Smooth muscle cell (in vitro differentiated cells): ENCODE results near the gene PRKCSH. TPM values are rescaled to one million over a fixed set of nuclear protein-coding genes. Genes with fewer than 3 reads are reported as not detected.

Experiments
- DNase-seq: peaks from one replicate; lab custom pipeline; 2025; ENCODE audit not compliant: unreplicated experiment; lab: John Stamatoyannopoulos, UW
- H2AFZ ChIP-seq: fragments of 200-600 bp; sonication (generic); 2 replicates; pipeline ENCODE4 v1.6.0; 2016; ENCODE audit warnings: antibody characterized with exemption, low read depth, mild to moderate bottlenecking
- H3F3A ChIP-seq: fragments of 200-600 bp; sonication (generic); 2 replicates; pipeline ENCODE4 v1.6.0; 2017; ENCODE audit warnings: antibody characterized with exemption, low read depth
- H3K27ac ChIP-seq: fragments of 200-600 bp; sonication (generic); 2 replicates; pipeline ENCODE4 v1.5.1; 2016; ENCODE audit warnings: low read depth, mild to moderate bottlenecking
- H3K27me3 ChIP-seq: fragments of 200-600 bp; sonication (generic); 2 replicates; pipeline ENCODE4 v1.6.1; 2016; ENCODE audit warnings: low read depth, mild to moderate bottlenecking
- H3K36me3 ChIP-seq: fragments of 200-600 bp; sonication (generic); 2 replicates; pipeline ENCODE4 v1.5.1; 2016; ENCODE audit warnings: low read depth
- H3K4me1 ChIP-seq: fragments of 200-600 bp; sonication (generic); 2 replicates; pipeline ENCODE4 v1.5.1; 2016; ENCODE audit warnings: low read depth
- H3K4me2 ChIP-seq: fragments of 200-600 bp; sonication (generic); 2 replicates; pipeline ENCODE4 v1.6.0; 2016; ENCODE audit warnings: mild to moderate bottlenecking
- H3K4me3 ChIP-seq: fragments of 200-600 bp; sonication (generic); 2 replicates; pipeline ENCODE4 v1.5.1; 2016; ENCODE audit warnings: mild to moderate bottlenecking
- H3K79me2 ChIP-seq: fragments of 200-600 bp; sonication (generic); 2 replicates; pipeline ENCODE4 v1.6.0; 2016; ENCODE audit warnings: low read depth, mild to moderate bottlenecking
- H3K9ac ChIP-seq: fragments of 200-600 bp; sonication (generic); 2 replicates; pipeline ENCODE4 v1.6.0; 2016; ENCODE audit warnings: low read depth
- H3K9me3 ChIP-seq: fragments of 200-600 bp; sonication (generic); replicated peaks from 2 replicates; pipeline ENCODE4 v1.5.1; 2016; ENCODE audit warnings: low read depth
- H4K20me1 ChIP-seq: fragments of 200-600 bp; sonication (generic); 2 replicates; pipeline ENCODE4 v1.6.0; 2016; ENCODE audit warnings: low read depth
- WGBS: methylation state at CpG from one replicate; pipeline ENCODE4 v1.1.7; 2016; ENCODE audit warnings: low lambda C conversion rate; 5-methylcytosine and 5-hydroxymethylcytosine counted together
- polyA plus RNA-seq: library from polyadenylated mRNA; unstranded; fragments of >200 nt; fragmentation: Nextera tagmentation; extraction: Ambion mirVana; gene quantifications from 2 replicates; pipeline ENCODE4 v1.2.1, GENCODE V29; 2016
- total RNA-seq: library from RNA; depleted of rRNA; stranded (reverse); fragments of >200 nt; gene quantifications from 2 replicates; pipeline ENCODE4 v1.2.3, GENCODE V29; 2014
- TF ChIP-seq, protein P1 (sequence below): fragments of 200-600 bp; sonication (generic); IDR thresholded peaks from 2 replicates; pipeline ENCODE4 v1.5.1; 2017; ENCODE audit warnings: borderline replicate concordance, mild to moderate bottlenecking, antibody characterized with exemption; ENCODE audit not compliant: insufficient read depth, poor library complexity, severe bottlenecking

Gene PRKCSH
- total and polyA plus RNA-seq, 2 experiments from 2014 or later: 47.4 to 165 TPM

DNA sequence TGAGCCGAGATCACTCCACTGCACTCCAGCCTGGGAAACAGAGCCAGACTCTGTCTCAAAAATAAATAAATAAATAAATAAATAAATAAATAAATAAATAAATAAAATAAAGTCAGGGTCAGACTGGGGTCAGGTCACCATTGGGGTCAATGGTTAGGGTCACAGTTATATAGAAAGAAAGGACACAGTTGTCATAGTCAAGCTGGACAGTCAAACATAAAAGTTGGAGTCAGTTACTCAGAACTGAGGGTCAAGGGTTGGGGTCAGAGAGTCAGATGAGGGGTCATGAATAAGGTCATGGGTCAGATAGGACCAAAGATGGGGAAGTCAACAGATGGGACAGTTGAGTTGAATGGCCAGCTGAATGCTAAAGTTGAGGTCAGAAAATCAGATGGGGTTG is 34.6 kb upstream of the PRKCSH start:
- 76% methylated on average over 1 of the region's 1 CpG for WGBS
- no peak overlapping the region for H3K9ac ChIP-seq
- no peaks in the 10 kb centered on the region for H3K79me2 ChIP-seq

DNA sequence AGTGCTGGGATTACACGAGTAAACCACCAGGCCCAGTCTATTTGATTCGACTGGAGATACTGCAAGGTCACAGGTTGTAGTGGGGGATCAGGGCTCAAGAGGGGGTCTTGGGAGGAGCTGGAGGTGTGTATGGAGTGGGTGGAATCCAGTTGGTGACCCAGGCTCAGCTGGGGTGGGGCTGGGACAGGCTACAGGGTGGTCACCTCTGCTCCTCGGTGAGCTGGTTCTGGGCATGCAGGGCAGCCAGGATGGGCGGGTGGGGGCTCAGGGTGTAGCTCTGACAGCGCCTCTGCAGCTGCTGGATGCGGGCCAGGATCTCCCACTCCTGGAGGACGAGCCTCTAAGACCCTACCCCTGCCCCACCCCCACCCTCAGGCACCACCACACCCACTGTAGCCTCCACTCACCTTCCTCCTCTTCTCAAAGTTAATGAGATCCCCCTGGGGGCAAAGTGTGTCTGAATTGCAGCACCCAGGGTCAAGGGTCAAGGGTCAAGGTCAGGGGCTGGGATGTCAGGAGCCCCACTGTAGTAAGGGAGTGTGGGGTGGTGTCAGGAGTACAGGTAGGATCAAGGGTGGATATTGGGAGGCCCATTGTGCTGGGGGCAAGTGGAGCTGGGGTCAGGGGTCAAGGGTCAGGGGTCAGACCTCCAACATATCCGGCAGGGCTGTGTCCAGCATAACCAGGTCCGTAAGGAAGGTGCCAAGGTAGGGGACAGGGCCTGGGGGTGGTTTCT is 33.5 kb upstream of the PRKCSH start:
- no peaks in the 10 kb centered on the region for H3K9me3 ChIP-seq
- no peaks in the 10 kb centered on the region for H3K36me3 ChIP-seq
- H3F3A ChIP-seq: no peaks in the 10 kb centered on the region
- H3K4me3 ChIP-seq: no peak overlapping the region
- H3K4me1 ChIP-seq: no peaks in the 10 kb centered on the region
- DNase-seq: no peak
- no peak overlapping the region for H3K4me2 ChIP-seq
- no peak overlapping the region for H3K9ac ChIP-seq
- no peaks in the 10 kb centered on the region for H3K27me3 ChIP-seq
- no peaks in the 10 kb centered on the region for H3K79me2 ChIP-seq
- WGBS: 98% methylated on average over 6 of the region's 9 CpGs
- no peaks in the 10 kb centered on the region for H4K20me1 ChIP-seq
- H3K27ac ChIP-seq: no peak overlapping the region
- TF ChIP-seq, protein P1, sequence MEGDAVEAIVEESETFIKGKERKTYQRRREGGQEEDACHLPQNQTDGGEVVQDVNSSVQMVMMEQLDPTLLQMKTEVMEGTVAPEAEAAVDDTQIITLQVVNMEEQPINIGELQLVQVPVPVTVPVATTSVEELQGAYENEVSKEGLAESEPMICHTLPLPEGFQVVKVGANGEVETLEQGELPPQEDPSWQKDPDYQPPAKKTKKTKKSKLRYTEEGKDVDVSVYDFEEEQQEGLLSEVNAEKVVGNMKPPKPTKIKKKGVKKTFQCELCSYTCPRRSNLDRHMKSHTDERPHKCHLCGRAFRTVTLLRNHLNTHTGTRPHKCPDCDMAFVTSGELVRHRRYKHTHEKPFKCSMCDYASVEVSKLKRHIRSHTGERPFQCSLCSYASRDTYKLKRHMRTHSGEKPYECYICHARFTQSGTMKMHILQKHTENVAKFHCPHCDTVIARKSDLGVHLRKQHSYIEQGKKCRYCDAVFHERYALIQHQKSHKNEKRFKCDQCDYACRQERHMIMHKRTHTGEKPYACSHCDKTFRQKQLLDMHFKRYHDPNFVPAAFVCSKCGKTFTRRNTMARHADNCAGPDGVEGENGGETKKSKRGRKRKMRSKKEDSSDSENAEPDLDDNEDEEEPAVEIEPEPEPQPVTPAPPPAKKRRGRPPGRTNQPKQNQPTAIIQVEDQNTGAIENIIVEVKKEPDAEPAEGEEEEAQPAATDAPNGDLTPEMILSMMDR: no peak
- no peak overlapping the region for H2AFZ ChIP-seq

More for the DNA sequence above, 34.6 kb upstream of the PRKCSH start:
- Histone ChIP-seq H3K27me3 (no peaks in the 10 kb centered on the region), H3K4me1 (no peaks in the 10 kb centered on the region), H3K9me3 (no peaks in the 10 kb centered on the region), H2AFZ (no peak overlapping the region), H3K4me3 (no peak overlapping the region), H4K20me1 (no peaks in the 10 kb centered on the region), H3K36me3 (no peaks in the 10 kb centered on the region), H3K27ac (no peak overlapping the region), H3K4me2 (no peak overlapping the region), H3F3A (no peaks in the 10 kb centered on the region)
- DNase-seq: no peak
- TF ChIP-seq, protein P1: no peak

DNA sequence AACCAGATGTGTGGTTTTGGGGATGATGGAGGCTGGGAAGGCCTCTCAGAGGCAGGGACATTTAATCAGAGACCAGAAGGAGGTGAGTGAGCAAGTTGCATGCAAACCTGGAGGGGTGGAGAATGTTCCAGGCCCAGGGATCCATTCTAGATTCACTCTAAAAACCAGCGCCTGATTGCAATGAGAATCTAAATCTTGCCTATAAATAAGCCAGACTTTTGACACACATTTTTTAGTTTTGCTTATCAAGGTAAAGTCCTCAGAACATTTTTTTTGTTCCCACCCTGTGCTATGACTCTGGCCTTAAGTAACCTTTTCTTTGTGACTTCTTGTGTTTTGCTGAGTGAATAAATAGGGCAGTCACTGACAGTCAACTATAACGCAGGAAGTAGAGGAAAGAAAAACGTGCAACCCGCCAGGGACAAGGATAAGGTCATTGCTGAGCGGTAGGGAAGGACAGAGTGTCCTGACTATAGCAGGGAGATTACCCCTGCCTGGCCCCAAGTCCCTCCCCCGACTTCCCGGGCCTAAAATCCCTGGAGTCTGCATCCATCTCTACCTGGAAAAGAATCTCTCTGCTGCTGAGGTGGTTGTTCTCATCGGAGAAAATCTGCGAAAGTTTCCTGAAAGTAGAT is 30.7 kb upstream of the PRKCSH start:
- WGBS: 84% methylated on average over 9 of the region's 9 CpGs
- Histone ChIP-seq H3K27me3 (no peaks in the 10 kb centered on the region), H2AFZ (no peak overlapping the region)

More for the DNA sequence above, 30.7 kb upstream of the PRKCSH start:
- H3K9me3 ChIP-seq: no peaks in the 10 kb centered on the region
- TF ChIP-seq, protein P1: no peak
- no peak overlapping the region for H3K27ac ChIP-seq
- H3K4me3 ChIP-seq: no peak overlapping the region
- no peaks in the 10 kb centered on the region for H3K4me1 ChIP-seq
- H3K9ac ChIP-seq: no peak overlapping the region
- no peaks in the 10 kb centered on the region for H3K79me2 ChIP-seq
- H3K36me3 ChIP-seq: no peaks in the 10 kb centered on the region
- H4K20me1 ChIP-seq: no peaks in the 10 kb centered on the region
- DNase-seq: no peak
- H3F3A ChIP-seq: no peaks in the 10 kb centered on the region
- H3K4me2 ChIP-seq: no peak overlapping the region
